HEK293 (cell line): ENCODE data around the gene SNX10.

Experiments used
- BCL11A ChIP-seq: fragments of 450-650 bp; formaldehyde crosslinking; IDR thresholded peaks from 2 replicates; pipeline ENCODE4 v1.5.1; 2016; ENCODE audit warnings: low read depth, missing biosample characterization, missing genetic modification characterization
- CTCF ChIP-seq: fragments of 450-650 bp; formaldehyde crosslinking; IDR thresholded peaks from 2 replicates; pipeline ENCODE4 v1.5.1; 2016; ENCODE audit warnings: missing biosample characterization, missing genetic modification characterization
- PRDM10 ChIP-seq: fragments of 450-650 bp; formaldehyde crosslinking; IDR thresholded peaks from 2 replicates; pipeline ENCODE4 v1.5.1; 2016; ENCODE audit warnings: missing biosample characterization, missing genetic modification characterization
- ZBTB11 ChIP-seq: fragments of 450-650 bp; formaldehyde crosslinking; conservative IDR thresholded peaks from 2 replicates; pipeline ENCODE4 v1.5.1; 2016; ENCODE audit warnings: low read depth, missing biosample characterization, missing genetic modification characterization
- ZNF580 ChIP-seq: fragments of 450-650 bp; formaldehyde crosslinking; IDR thresholded peaks from 2 replicates; pipeline ENCODE4 v1.5.1; 2016; ENCODE audit warnings: missing biosample characterization, missing genetic modification characterization

GRCh38 chr7:26345837-26346236 lies 54.2 kb downstream of the SNX10 start:
- TF ChIP-seq CTCF (tag by site-specific recombination) (no peak), PRDM10 (tag by site-specific recombination) (no peak), ZBTB11 (tag by site-specific recombination) (no peak), ZNF580 (no peak), BCL11A (tag by site-specific recombination) (no peak)
